Gastroesophageal sphincter (tissue), 2 donors: Measurements from ENCODE around the gene CHST12.

Source experiments
- POLR2A ChIP-seq, 2 donors: fragments of 450-650 bp; IDR thresholded peaks; one replicate each; pipeline ENCODE4 v1.6.1; 2017; ENCODE audit warnings: antibody characterized with exemption in 2 of 2, mild to moderate bottlenecking in 2 of 2, moderate library complexity in 1 of 2
- POLR2AphosphoS5 ChIP-seq: sonication (generic); formaldehyde crosslinking; IDR thresholded peaks from one replicate; pipeline ENCODE4 v1.6.1; 2017; ENCODE audit warnings: antibody characterized with exemption

- TF ChIP-seq POLR2AphosphoS5 (no peak), POLR2A (IDR thresholded peaks at IDR 0.05) (no peak)
Observed at GRCh38 chr7:2432910-2433712, 29.7 kb downstream of the CHST12 start.
